ENCODE measurements around the gene EPS8L3.
"Not testable (repeated sequence)": the region's sequence is repeated elsewhere in the genome, so short reads cannot be mapped to it uniquely, and the experiment has no call there.

The EPS8L3 gene

GRCh38 chr1:109708949-109709348, 54.8 kb downstream of the EPS8L3 start:
- not testable (repeated sequence) for DNase-seq (ENCODE audit: low read depth)

- DNase-seq (ENCODE audit: low read depth): no peak
Measured at GRCh38 chr1:109705411-109705810, 58.3 kb downstream of the EPS8L3 start.

GRCh38 chr1:109704173-109704572, 59.5 kb downstream of the EPS8L3 start:
- DNase-seq (ENCODE audit: low read depth): no peak

- not testable (repeated sequence) for DNase-seq (ENCODE audit: low read depth)
Measured at GRCh38 chr1:109702940-109703339, 60.8 kb downstream of the EPS8L3 start.

Data from activated T-cell treated with anti-CD3 and anti-CD28 coated beads for 1 hour (primary cell).